OCI-LY7 (cell line): ENCODE results near the gene DNER. TPM values are rescaled to one million over a fixed set of nuclear protein-coding genes. Genes with fewer than 3 reads are reported as not detected.
A peak's percentile ranks its signal among the peaks of the same experiment; 100 is the strongest.

ENCODE experiments used
- BruUV-seq: library from RNA; stranded (reverse); fragments of 400-500 nt; replicated peaks from 2 replicates; lab custom pipeline; 2021; lab: Mats Ljungman, UMichigan
- CTCF ChIA-PET: fragments of 300-600 bp; sonication (Branson Sonifier 250); formaldehyde crosslinking; loops from one replicate; lab custom pipeline; 2022; ENCODE audit warnings: antibody characterized with exemption; ENCODE audit not compliant: unreplicated experiment; lab: Charles Lee
- POLR2A ChIA-PET: fragments of 300-600 bp; sonication (Branson Sonifier 250); formaldehyde crosslinking; loops from one replicate; lab custom pipeline; 2022; ENCODE audit warnings: antibody characterized with exemption; lab: Charles Lee
- DNase-seq: peaks from one replicate; pipeline ENCODE4 v3.0.0-alpha.2; 2015; ENCODE audit warnings: low spot score
- H2AFZ ChIP-seq: fragments of 200-600 bp; sonication (generic), shearing (Covaris generic); 2 replicates; pipeline ENCODE4 v1.6.1; 2014; ENCODE audit warnings: mild to moderate bottlenecking, antibody characterized with exemption, low read length, moderate library complexity
- H3K27ac ChIP-seq: fragments of 200-600 bp; sonication (generic); 2 replicates; pipeline ENCODE4 v1.5.1; 2014; ENCODE audit warnings: mixed run types, low read depth, mild to moderate bottlenecking, moderate library complexity, low read length, inconsistent platforms; ENCODE audit not compliant: poor library complexity, severe bottlenecking
- H3K36me3 ChIP-seq: fragments of 200-600 bp; sonication (generic); 2 replicates; pipeline ENCODE4 v1.6.1; 2014; ENCODE audit warnings: mild to moderate bottlenecking, antibody characterized with exemption, low read length, moderate library complexity, mixed read lengths; ENCODE audit not compliant: insufficient read depth
- H3K4me1 ChIP-seq: fragments of 200-600 bp; sonication (generic); 2 replicates; pipeline ENCODE4 v1.5.1; 2014; ENCODE audit warnings: mild to moderate bottlenecking, low read length; ENCODE audit not compliant: insufficient read depth, poor library complexity, severe bottlenecking
- H3K4me2 ChIP-seq: fragments of 200-600 bp; sonication (generic); 2 replicates; pipeline ENCODE4 v1.6.1; 2014; ENCODE audit warnings: mild to moderate bottlenecking, low read length
- H3K4me3 ChIP-seq: fragments of 200-600 bp; sonication (generic); 2 replicates; pipeline ENCODE4 v1.5.1; 2014; ENCODE audit warnings: mild to moderate bottlenecking, low read depth, low read length; ENCODE audit not compliant: poor library complexity, severe bottlenecking
- H3K79me2 ChIP-seq: fragments of 200-600 bp; sonication (generic); 2 replicates; pipeline ENCODE4 v1.6.1; 2016; ENCODE audit warnings: low read depth, mild to moderate bottlenecking, low read length, moderate library complexity, mixed read lengths; ENCODE audit not compliant: insufficient read depth
- H3K9me2 ChIP-seq: fragments of 200-600 bp; sonication (generic); 2 replicates; pipeline ENCODE4 v1.6.1; 2016; ENCODE audit warnings: mild to moderate bottlenecking, low read length, mixed read lengths; ENCODE audit not compliant: insufficient read depth
- H3K9me3 ChIP-seq: fragments of 200-600 bp; sonication (generic); 2 replicates; pipeline ENCODE4 v1.6.1; 2014; ENCODE audit warnings: mild to moderate bottlenecking, mixed run types, low read length, mixed read lengths
- H4K20me1 ChIP-seq: fragments of 200-600 bp; sonication (generic); 2 replicates; pipeline ENCODE4 v1.6.1; 2014; ENCODE audit warnings: mild to moderate bottlenecking, antibody characterized with exemption, low read length, moderate library complexity, mixed read lengths; ENCODE audit not compliant: insufficient read depth
- CTCF ChIP-seq: fragments of 200-600 bp; sonication (generic); conservative IDR thresholded peaks from 2 replicates; pipeline ENCODE4 v1.5.1; 2014; ENCODE audit warnings: mild to moderate bottlenecking, antibody characterized with exemption, low read length, moderate library complexity, mixed read lengths
- EZH2phosphoT487 ChIP-seq: fragments of 200-600 bp; sonication (generic); IDR thresholded peaks from 2 replicates; pipeline ENCODE4 v1.6.1; 2018; ENCODE audit warnings: low read depth, borderline replicate concordance, mild to moderate bottlenecking, mixed run types, antibody characterized with exemption, low read length, moderate library complexity, mixed read lengths
- intact Hi-C: fragments of 100-400 bp; cut with micrococcal nuclease; formaldehyde crosslinking; loops from one replicate; pipeline ENCODE4 v1.10.0; 2022; ENCODE audit not compliant: unreplicated experiment
- total RNA-seq, 2 experiments: library from RNA; depleted of rRNA in 1 of 2; stranded (reverse); fragments of >200 nt in 1 of 2; shearing (Covaris generic) in 1 of 2; gene quantifications; 2 replicates each; pipeline ENCODE4 v1.2.3, GENCODE V29; 2014 to 2022

The DNER gene
- total RNA-seq, 2 experiments from 2014 or later = not detected

GRCh38 chr2:229343661-229344060, 370.7 kb downstream of the DNER start:
- no peak for DNase-seq
- H2AFZ ChIP-seq = no peak overlapping the region
- H3K4me3 ChIP-seq = no peak overlapping the region
- H3K27ac ChIP-seq = no peak overlapping the region
- no peaks in the 10 kb centered on the region for H3K4me1 ChIP-seq
- no peaks in the 10 kb centered on the region; the same call in 1 of the 2 replicates for H3K9me2 ChIP-seq
- H3K79me2 ChIP-seq = no peaks in the 10 kb centered on the region
- ChIA-PET CTCF (no interaction called here), POLR2A (interaction anchor here (0.9 kb wide), 1 partner anchor 15 kb away, joined by 3 read pairs; no protein-coding TSS in a partner anchor)
- BruUV-seq = no TSS peak
- H3K9me3 ChIP-seq = no peaks in the 10 kb centered on the region
- no peak overlapping the region for H3K4me2 ChIP-seq
- TF ChIP-seq CTCF (no peak), EZH2phosphoT487 (no peak)
- H3K36me3 ChIP-seq = no peaks in the 10 kb centered on the region
- intact Hi-C loops = no loop called here
- H4K20me1 ChIP-seq = no peaks in the 10 kb centered on the region

- Histone ChIP-seq H3K9me2 (no peaks in the 10 kb centered on the region; the same call in 1 of the 2 replicates), H3K79me2 (no peaks in the 10 kb centered on the region), H3K27ac (no peak overlapping the region), H3K36me3 (no peaks in the 10 kb centered on the region), H4K20me1 (no peaks in the 10 kb centered on the region), H3K4me2 (no peak overlapping the region), H3K4me3 (no peak overlapping the region), H3K4me1 (no peaks in the 10 kb centered on the region), H2AFZ (no peak overlapping the region), H3K9me3 (no peaks in the 10 kb centered on the region)
- intact Hi-C loops = no loop called here
- TF ChIP-seq CTCF = peak; percentile 71
- TF ChIP-seq EZH2phosphoT487 = no peak
- no TSS peak for BruUV-seq
- CTCF ChIA-PET = no interaction called here
- POLR2A ChIA-PET = no interaction called here
- peak; percentile 1 for DNase-seq
Measured at GRCh38 chr2:229342376-229342775, 372.0 kb downstream of the DNER start.

GRCh38 chr2:229340086-229340760, 374.1 kb downstream of the DNER start:
- no peaks in the 10 kb centered on the region for H3K9me3 ChIP-seq
- no peak overlapping the region for H2AFZ ChIP-seq
- H3K36me3 ChIP-seq = no peaks in the 10 kb centered on the region
- H3K4me3 ChIP-seq = no peak overlapping the region
- DNase-seq = no peak
- TF ChIP-seq EZH2phosphoT487 = no peak
- no peak for TF ChIP-seq CTCF
- H3K4me1 ChIP-seq = no peaks in the 10 kb centered on the region
- no peaks in the 10 kb centered on the region for H3K79me2 ChIP-seq
- intact Hi-C loops = no loop called here
- no peak overlapping the region for H3K27ac ChIP-seq
- no peaks in the 10 kb centered on the region for H3K9me2 ChIP-seq
- POLR2A ChIA-PET = interaction anchor here (0.7 kb wide), 1 partner anchor 376 kb away, joined by 3 read pairs; no protein-coding TSS in a partner anchor
- H4K20me1 ChIP-seq = no peaks in the 10 kb centered on the region
- CTCF ChIA-PET = no interaction called here
- BruUV-seq = no TSS peak
- no peak overlapping the region for H3K4me2 ChIP-seq
